LNCaP clone FGC (cell line): ENCODE data around the gene ZSCAN10.

Experiments
- DNase-seq: peaks from one replicate; pipeline ENCODE4 v3.0.0-alpha.2; 2011; ENCODE audit warnings: low read depth
- H3K4me3 ChIP-seq: 2 replicates; pipeline ENCODE4 v1.5.1; 2011; ENCODE audit warnings: mild to moderate bottlenecking, low read depth, low read length, control low read depth
- CTCF ChIP-seq: IDR thresholded peaks from 2 replicates; pipeline ENCODE4 v1.5.1; 2012; ENCODE audit warnings: mild to moderate bottlenecking; ENCODE audit not compliant: control insufficient read depth, insufficient read depth; ENCODE audit errors: extremely low read depth

Gene ZSCAN10

DNA sequence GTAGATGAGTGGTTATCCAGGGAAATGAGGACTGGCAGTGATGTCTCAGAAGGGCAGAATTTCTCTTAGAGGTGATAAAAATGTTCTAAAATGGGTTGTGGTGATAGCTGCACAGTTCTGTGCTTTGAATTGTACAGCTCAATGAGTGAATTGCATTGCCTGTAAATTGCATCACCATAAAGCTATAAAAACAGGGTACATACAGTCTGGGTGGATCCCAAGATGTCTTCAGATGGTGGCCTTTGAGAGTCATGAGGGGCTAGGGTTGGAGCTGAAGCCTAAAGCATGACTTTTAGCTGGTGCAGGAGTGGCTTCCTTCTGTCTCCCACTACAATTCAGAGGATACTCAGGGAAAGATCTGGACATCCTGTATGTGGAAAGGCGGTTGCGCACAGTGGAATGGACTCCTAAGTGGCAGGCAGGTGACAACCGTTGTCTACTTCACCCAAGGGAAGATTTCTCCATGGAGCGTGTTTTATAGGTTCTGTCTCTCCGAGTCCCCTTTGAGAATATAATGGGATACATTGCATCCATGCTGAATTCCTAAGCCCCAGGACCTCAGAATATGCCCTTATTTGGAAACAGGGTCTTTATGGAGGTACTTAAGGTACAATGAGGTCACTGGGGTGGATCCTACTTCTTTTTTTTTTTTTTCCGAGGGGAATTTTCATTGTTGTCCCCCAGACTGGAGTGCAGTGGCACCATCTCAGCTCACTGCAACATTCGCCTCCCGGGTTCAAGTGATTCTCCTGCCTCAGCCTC, 35.3 kb downstream of the ZSCAN10 start:
- H3K4me3 ChIP-seq: no peak overlapping the region
- no peak for TF ChIP-seq CTCF
- DNase-seq: no peak

- no peak for DNase-seq
- TF ChIP-seq CTCF: no peak
Measured at GRCh38 chr16:3062553-3062952, 36.5 kb downstream of the ZSCAN10 start.

DNA sequence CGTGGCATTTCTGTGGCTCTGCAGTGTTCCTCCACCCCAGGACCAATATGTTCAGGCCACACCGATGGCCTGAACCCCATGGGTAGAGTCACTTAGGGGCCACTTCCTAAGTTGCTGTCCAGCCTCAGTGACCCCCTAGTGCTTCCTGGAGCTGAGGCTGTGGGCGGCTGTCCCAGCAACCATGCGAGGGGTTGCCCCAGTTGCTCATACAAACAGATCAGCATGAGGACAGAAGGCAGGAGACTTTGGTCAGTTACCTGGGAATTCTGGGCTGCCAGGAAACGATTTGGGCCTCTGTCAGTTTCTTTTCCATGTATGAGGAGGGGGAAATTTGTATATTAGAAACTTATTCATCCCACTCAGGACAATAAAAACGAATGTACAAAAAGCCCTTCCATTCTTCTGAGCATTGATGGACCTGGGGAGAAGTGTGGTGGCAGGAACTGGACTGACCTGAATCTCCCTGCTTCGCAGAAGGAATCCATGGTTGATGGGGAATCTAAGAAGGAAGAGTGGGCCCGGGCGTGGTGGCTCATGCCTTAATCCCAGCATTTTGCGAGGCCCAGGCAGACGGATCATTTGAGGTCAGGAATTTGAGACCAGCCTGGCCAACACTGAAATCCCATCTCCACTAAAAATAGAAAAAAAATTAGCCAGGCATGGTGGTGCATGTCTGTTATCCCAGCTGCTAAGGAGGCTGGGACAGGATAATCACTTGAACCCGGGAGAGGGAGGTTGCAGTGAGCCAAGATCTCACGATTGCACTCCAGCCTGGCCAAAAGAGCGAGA, 38.6 kb downstream of the ZSCAN10 start:
- no peak for TF ChIP-seq CTCF
- no peak for DNase-seq
- no peak overlapping the region for H3K4me3 ChIP-seq

More at GRCh38 chr16:3062553-3062952, 36.5 kb downstream of the ZSCAN10 start:
- H3K4me3 ChIP-seq: no peak overlapping the region

GRCh38 chr16:3059723-3060242, 39.3 kb downstream of the ZSCAN10 start:
- peak overlapping the region; percentile 90 for H3K4me3 ChIP-seq
- TF ChIP-seq CTCF: no peak
- DNase-seq: no peak

DNA sequence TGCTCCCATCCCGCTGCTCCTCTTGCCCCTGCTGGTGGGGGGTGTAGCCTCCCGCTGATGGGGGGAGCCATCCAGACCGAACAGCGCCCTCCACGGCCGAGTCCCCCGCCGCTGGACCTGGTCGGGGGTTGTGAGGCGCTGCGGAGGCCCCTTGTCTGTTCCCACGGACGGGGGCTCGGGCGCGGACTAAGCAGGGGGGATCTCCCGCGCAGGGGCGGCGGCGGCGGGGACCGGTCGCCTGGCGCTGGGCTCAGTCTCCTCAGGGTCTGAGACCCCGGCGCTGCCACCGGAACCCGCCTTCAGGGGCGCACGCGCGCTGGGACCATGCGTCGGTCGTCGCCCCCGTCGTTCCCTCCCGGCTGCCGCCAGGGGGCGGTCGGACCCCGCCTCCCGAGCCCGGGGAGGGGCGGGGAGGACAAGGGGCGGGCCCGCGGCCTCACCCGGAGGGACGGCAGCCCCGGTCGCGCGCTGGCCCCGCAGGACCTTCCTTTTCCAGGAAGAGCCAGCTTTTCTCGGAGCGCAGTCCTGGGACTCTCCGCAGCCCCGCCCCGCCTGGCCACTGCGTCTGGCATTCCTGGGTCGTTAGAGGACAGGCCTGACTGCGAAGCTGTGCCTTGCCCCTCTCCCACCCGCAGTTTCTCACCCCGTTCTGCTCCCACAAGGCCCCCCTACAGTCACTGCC, 39.9 kb downstream of the ZSCAN10 start:
- H3K4me3 ChIP-seq: peak overlapping the region; percentile 90
- TF ChIP-seq CTCF: peak; percentile 93
- DNase-seq: peak; percentile 75

GRCh38 chr16:3058139-3059030, 40.7 kb downstream of the ZSCAN10 start:
- H3K4me3 ChIP-seq: peak overlapping the region; percentile 90
- peak; percentile 52 for TF ChIP-seq CTCF
- DNase-seq: no peak
